Smooth muscle cell (in vitro differentiated cells): ENCODE measurements around the gene FMO4. TPM values are rescaled to one million over a fixed set of nuclear protein-coding genes. Genes with fewer than 3 reads are reported as not detected.

Experiments
- DNase-seq: peaks from one replicate; lab custom pipeline; 2025; ENCODE audit not compliant: unreplicated experiment; lab: John Stamatoyannopoulos, UW
- H2AFZ ChIP-seq: fragments of 200-600 bp; sonication (generic); 2 replicates; pipeline ENCODE4 v1.6.0; 2016; ENCODE audit warnings: antibody characterized with exemption, low read depth, mild to moderate bottlenecking
- H3F3A ChIP-seq: fragments of 200-600 bp; sonication (generic); 2 replicates; pipeline ENCODE4 v1.6.0; 2017; ENCODE audit warnings: antibody characterized with exemption, low read depth
- H3K27ac ChIP-seq: fragments of 200-600 bp; sonication (generic); 2 replicates; pipeline ENCODE4 v1.5.1; 2016; ENCODE audit warnings: low read depth, mild to moderate bottlenecking
- H3K27me3 ChIP-seq: fragments of 200-600 bp; sonication (generic); 2 replicates; pipeline ENCODE4 v1.6.1; 2016; ENCODE audit warnings: low read depth, mild to moderate bottlenecking
- H3K36me3 ChIP-seq: fragments of 200-600 bp; sonication (generic); 2 replicates; pipeline ENCODE4 v1.5.1; 2016; ENCODE audit warnings: low read depth
- H3K4me1 ChIP-seq: fragments of 200-600 bp; sonication (generic); 2 replicates; pipeline ENCODE4 v1.5.1; 2016; ENCODE audit warnings: low read depth
- H3K4me2 ChIP-seq: fragments of 200-600 bp; sonication (generic); 2 replicates; pipeline ENCODE4 v1.6.0; 2016; ENCODE audit warnings: mild to moderate bottlenecking
- H3K4me3 ChIP-seq: fragments of 200-600 bp; sonication (generic); 2 replicates; pipeline ENCODE4 v1.5.1; 2016; ENCODE audit warnings: mild to moderate bottlenecking
- H3K79me2 ChIP-seq: fragments of 200-600 bp; sonication (generic); 2 replicates; pipeline ENCODE4 v1.6.0; 2016; ENCODE audit warnings: low read depth, mild to moderate bottlenecking
- H3K9ac ChIP-seq: fragments of 200-600 bp; sonication (generic); 2 replicates; pipeline ENCODE4 v1.6.0; 2016; ENCODE audit warnings: low read depth
- H3K9me3 ChIP-seq: fragments of 200-600 bp; sonication (generic); replicated peaks from 2 replicates; pipeline ENCODE4 v1.5.1; 2016; ENCODE audit warnings: low read depth
- H4K20me1 ChIP-seq: fragments of 200-600 bp; sonication (generic); 2 replicates; pipeline ENCODE4 v1.6.0; 2016; ENCODE audit warnings: low read depth
- WGBS: methylation state at CpG from one replicate; pipeline ENCODE4 v1.1.7; 2016; ENCODE audit warnings: low lambda C conversion rate; 5-methylcytosine and 5-hydroxymethylcytosine counted together
- polyA plus RNA-seq: library from polyadenylated mRNA; unstranded; fragments of >200 nt; fragmentation: Nextera tagmentation; extraction: Ambion mirVana; gene quantifications from 2 replicates; pipeline ENCODE4 v1.2.1, GENCODE V29; 2016
- total RNA-seq: library from RNA; depleted of rRNA; stranded (reverse); fragments of >200 nt; gene quantifications from 2 replicates; pipeline ENCODE4 v1.2.3, GENCODE V29; 2014
- TF ChIP-seq, protein P1 (sequence below): fragments of 200-600 bp; sonication (generic); IDR thresholded peaks from 2 replicates; pipeline ENCODE4 v1.5.1; 2017; ENCODE audit warnings: borderline replicate concordance, mild to moderate bottlenecking, antibody characterized with exemption; ENCODE audit not compliant: insufficient read depth, poor library complexity, severe bottlenecking

Gene FMO4
- total and polyA plus RNA-seq, 2 experiments from 2014 or later: 2.0 TPM

DNA sequence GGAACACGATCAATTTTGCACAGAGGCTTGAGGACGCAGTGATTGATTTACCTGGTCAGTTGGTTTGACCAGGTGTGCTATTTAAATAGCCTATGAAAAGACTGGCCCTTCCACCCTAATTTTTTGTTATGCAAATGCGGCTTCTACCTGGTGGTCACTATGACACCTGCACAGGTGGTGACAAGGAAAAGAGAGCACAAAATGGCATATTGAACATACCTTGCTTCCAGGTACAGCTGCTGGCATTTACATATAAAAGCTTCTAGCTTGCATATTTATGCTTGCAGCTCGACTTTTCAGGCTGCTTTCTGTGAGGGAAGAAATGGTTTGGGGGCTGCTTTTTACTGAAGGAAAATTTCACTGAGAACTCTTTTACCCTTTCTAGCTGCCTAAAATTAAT, 15.3 kb upstream of the FMO4 start:
- H3K4me3 ChIP-seq: no peak overlapping the region
- TF ChIP-seq, protein P1, sequence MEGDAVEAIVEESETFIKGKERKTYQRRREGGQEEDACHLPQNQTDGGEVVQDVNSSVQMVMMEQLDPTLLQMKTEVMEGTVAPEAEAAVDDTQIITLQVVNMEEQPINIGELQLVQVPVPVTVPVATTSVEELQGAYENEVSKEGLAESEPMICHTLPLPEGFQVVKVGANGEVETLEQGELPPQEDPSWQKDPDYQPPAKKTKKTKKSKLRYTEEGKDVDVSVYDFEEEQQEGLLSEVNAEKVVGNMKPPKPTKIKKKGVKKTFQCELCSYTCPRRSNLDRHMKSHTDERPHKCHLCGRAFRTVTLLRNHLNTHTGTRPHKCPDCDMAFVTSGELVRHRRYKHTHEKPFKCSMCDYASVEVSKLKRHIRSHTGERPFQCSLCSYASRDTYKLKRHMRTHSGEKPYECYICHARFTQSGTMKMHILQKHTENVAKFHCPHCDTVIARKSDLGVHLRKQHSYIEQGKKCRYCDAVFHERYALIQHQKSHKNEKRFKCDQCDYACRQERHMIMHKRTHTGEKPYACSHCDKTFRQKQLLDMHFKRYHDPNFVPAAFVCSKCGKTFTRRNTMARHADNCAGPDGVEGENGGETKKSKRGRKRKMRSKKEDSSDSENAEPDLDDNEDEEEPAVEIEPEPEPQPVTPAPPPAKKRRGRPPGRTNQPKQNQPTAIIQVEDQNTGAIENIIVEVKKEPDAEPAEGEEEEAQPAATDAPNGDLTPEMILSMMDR: no peak
- no peak overlapping the region for H3K27ac ChIP-seq
- DNase-seq: no peak
- no peaks in the 10 kb centered on the region for H3F3A ChIP-seq
- no peak overlapping the region for H2AFZ ChIP-seq
- no peaks in the 10 kb centered on the region for H3K27me3 ChIP-seq
- H3K36me3 ChIP-seq: peaks cover 9% of the 10 kb centered on the region
- no peaks in the 10 kb centered on the region for H4K20me1 ChIP-seq
- H3K4me1 ChIP-seq: no peaks in the 10 kb centered on the region
- H3K9ac ChIP-seq: no peak overlapping the region
- 78% methylated on average over 4 of the region's 4 CpGs for WGBS
- H3K79me2 ChIP-seq: no peaks in the 10 kb centered on the region
- no peaks in the 10 kb centered on the region for H3K9me3 ChIP-seq
- no peak overlapping the region for H3K4me2 ChIP-seq

DNA sequence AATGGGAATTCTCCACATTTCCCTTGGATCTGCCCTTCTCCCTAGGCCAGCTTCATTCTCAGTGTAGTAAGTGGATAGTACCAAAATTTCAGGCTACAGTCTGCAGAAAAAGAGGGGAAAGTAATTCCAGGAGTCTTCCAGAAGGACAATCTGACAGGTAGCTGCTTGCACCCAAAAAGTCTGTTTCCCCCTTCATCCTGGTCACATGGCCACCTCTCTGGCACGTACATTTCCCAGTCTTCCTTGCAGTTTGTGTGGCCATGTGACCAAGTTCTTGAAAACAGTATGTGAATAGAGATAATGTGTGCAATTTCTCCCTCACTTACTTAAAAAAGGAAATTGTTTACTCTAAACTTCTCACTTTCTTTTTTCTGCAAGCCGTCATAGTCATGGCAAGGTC, 14.6 kb upstream of the FMO4 start:
- no peak for DNase-seq
- Histone ChIP-seq H3F3A (no peaks in the 10 kb centered on the region), H3K27me3 (no peaks in the 10 kb centered on the region), H4K20me1 (no peaks in the 10 kb centered on the region), H3K36me3 (peaks cover 9% of the 10 kb centered on the region), H3K9ac (no peak overlapping the region), H3K4me1 (no peaks in the 10 kb centered on the region), H3K9me3 (no peaks in the 10 kb centered on the region), H3K27ac (no peak overlapping the region), H3K4me2 (no peak overlapping the region), H2AFZ (no peak overlapping the region), H3K79me2 (no peaks in the 10 kb centered on the region), H3K4me3 (no peak overlapping the region)
- 90% methylated on average over 2 of the region's 2 CpGs for WGBS
- TF ChIP-seq, protein P1: no peak

DNA sequence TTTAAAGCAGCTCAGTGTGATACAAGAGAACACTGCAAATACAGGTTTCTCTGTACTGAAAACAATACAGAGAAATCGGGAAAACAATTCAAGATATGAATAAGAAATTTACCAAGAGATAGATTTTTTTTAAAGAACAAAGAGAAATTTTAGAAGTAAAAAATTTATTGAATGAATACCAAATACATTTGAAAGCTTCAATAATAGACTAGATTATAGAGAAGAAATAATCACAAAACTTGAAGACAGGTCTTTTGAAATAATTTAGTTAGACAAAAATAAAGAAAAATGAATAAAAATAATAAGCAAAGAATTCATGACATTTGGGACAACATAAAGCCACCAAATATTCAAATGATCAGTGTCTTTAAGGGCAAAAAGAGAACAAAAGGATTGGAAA, 13.6 kb upstream of the FMO4 start:
- no peak overlapping the region for H2AFZ ChIP-seq
- no peaks in the 10 kb centered on the region for H3K79me2 ChIP-seq
- H3K27ac ChIP-seq: no peak overlapping the region
- 95% methylated on average over 1 of the region's 1 CpG for WGBS
- peaks cover 9% of the 10 kb centered on the region for H3K36me3 ChIP-seq
- no peak overlapping the region for H3K4me2 ChIP-seq
- H3K9me3 ChIP-seq: no peaks in the 10 kb centered on the region
- no peak for DNase-seq
- no peak overlapping the region for H3K4me3 ChIP-seq
- no peaks in the 10 kb centered on the region for H4K20me1 ChIP-seq
- no peak overlapping the region for H3K9ac ChIP-seq
- no peaks in the 10 kb centered on the region for H3K4me1 ChIP-seq
- TF ChIP-seq, protein P1: no peak
- H3F3A ChIP-seq: no peaks in the 10 kb centered on the region
- no peaks in the 10 kb centered on the region for H3K27me3 ChIP-seq

DNA sequence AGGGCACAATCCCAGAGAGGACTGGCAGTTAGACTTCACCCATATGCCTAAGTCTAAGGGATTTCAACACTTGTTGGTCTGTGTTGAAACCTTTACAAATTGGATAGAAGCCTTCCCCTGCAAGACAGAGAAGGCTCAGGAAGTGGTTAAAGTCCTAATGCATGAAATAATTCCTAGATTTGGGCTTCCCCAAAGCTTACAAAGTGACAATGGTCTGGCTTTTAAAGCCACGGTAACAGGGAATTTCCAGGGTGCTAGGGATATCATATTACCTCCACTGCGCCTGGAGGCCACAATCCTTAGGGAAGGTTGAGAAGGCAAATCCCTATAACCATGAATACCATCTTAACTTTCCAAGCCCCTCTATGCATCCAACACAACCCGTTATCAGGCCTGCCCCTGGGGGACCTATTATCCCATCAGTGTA, 3.3 kb upstream of the FMO4 start:
- no peak for DNase-seq
- Histone ChIP-seq H3K27ac (no peak overlapping the region), H3F3A (no peaks in the 10 kb centered on the region), H2AFZ (no peak overlapping the region), H3K9ac (no peak overlapping the region), H3K27me3 (no peaks in the 10 kb centered on the region), H3K79me2 (no peaks in the 10 kb centered on the region), H3K4me1 (peaks cover 12% of the 10 kb centered on the region), H4K20me1 (no peaks in the 10 kb centered on the region), H3K4me3 (no peak overlapping the region), H3K36me3 (no peaks in the 10 kb centered on the region), H3K4me2 (no peak overlapping the region), H3K9me3 (no peaks in the 10 kb centered on the region)
- TF ChIP-seq, protein P1: no peak
- 36% methylated on average over 3 of the region's 3 CpGs for WGBS
